T-helper 2 cell (primary cell): Measurements from ENCODE around the gene P2RY14.

Experiments
- DNase-seq, 5 experiments: peaks; one replicate each; pipeline versions ENCODE4 v3.0.0 to v3.0.0-alpha.2; 2012 to 2022
- total RNA-seq, 2 donors: gene quantifications; one replicate each; lab custom pipeline; 2026; lab: John Stamatoyannopoulos, UW

The P2RY14 gene
- 1.0 to 2.2 reads per million in 2 donors for total RNA-seq

DNA sequence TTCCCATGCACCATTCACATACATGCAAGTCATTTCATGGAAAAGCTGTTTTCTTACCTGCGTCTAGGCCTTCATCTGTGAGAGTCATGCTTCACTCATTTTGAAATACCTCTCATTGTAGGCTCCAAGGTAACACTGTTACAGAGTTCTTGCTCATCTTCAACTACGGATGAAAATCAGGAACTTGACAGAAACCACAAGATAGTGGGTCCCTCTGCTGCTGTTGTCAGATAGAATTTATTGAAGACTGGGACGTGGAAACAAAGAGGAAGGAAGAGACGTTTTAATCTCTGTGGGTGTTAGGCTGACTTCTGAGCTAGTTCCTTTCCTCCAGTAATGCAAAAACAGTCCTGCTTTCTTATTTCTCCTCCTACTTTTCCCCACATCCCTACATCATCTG lies at the start of gene P2RY14:
P2RY14 (minus strand) TSS at position 313 of the 400 bp plus-strand sequence. CDS start 64,226 bp downstream, outside the sequence.
- DNase-seq: peak in 2 of 5 experiments; percentile 27 to 61

GRCh38 chr3:151327571-151328198 lies 49.3 kb upstream of the P2RY14 start:
- peak in 1 of 5 experiments; percentile 37 for DNase-seq

GRCh38 chr3:151322511-151322910 lies 44.2 kb upstream of the P2RY14 start:
- no peak for DNase-seq

DNA sequence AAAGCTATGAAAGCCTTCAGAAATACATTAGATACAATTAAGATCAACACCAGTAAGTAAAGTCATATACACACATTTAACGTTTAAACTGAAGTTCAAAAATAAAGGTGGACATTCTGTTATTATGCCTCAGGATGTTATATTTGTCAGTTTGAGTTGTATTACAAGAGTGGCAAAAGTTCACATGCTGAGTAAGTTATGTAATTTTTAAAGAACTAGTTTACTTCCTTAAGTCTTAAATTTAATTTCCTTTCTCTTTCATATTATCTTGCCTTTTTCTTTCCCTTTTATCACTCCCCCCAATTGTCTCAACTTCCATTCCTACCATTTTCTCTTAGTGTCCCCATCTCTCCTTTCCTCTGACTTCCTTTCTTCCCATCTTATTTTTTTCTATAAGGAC lies 43.2 kb upstream of the P2RY14 start:
- DNase-seq: no peak

GRCh38 chr3:151320131-151320530 lies 41.8 kb upstream of the P2RY14 start:
- DNase-seq: no peak

DNA sequence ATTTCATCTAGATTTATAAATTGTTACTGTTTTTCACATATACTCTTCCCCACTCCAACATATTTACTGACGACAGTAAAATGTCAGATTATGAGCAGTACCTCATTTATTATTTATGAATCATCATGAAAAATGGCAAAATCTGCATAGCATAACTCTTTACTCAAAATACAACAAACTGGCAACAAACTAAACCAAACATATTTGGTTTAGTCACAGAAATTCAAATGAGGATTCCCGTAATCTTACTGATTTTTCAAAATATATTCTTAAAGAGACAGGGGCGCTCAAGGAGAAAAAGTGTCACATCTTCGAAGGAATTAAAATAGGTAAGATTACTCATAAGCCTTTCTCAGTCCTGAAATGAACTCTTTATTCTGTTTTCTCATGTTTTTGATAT lies 41.3 kb upstream of the P2RY14 start:
- DNase-seq: no peak

- no peak for DNase-seq
Measured at GRCh38 chr3:151318991-151319390, 40.6 kb upstream of the P2RY14 start.

- no peak for DNase-seq
Measured at GRCh38 chr3:151318313-151318712, 40.0 kb upstream of the P2RY14 start.

GRCh38 chr3:151316267-151316991 lies 38.1 kb upstream of the P2RY14 start, which contains the start of gene GPR87:
GPR87 (minus strand) TSS chr3:151316820; CDS start chr3:151300100, 16,720 bp downstream.
- peak in 1 of 5 experiments; percentile 76 for DNase-seq

DNA sequence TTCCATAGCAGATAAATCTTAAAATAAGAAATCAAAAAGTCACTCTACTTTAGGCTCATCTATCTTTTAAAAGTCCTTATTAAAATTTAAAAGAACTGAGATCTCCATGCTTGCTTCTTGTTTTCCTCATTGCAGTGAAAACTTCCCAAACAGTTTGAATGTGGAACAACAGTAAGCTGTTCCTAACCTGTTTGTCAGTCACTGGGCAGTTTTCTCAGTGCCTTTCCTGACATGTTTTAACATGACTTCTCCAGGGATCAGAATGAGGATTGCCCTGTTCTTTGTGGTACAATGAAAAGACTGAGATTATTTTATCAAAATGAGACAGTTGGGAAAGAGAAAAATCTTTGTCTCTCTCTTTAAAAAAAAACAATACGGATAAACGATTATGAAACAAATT lies 37.5 kb upstream of the P2RY14 start:
- no peak for DNase-seq

- DNase-seq: no peak
Measured at GRCh38 chr3:151315136-151315535, 36.8 kb upstream of the P2RY14 start.

DNA sequence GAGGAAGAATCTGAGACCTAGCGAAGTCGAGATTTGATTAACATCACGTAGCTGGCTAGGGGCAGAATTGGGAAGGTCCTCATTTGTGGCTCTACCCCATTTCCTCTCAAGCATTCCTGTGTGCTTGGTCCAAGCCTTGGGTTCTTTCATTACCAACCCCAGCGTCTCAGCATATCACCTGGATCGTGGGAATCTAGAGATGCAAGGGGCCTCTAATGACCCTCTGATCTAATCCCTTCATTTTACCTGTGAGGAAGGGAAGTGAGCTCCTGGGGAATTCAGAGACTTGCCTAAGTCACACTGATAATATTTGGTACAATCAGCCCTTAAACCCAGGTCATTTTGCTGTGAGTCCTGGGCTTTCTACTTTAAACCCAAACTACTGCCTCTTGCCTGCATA lies 36.3 kb upstream of the P2RY14 start:
- DNase-seq: no peak

DNA sequence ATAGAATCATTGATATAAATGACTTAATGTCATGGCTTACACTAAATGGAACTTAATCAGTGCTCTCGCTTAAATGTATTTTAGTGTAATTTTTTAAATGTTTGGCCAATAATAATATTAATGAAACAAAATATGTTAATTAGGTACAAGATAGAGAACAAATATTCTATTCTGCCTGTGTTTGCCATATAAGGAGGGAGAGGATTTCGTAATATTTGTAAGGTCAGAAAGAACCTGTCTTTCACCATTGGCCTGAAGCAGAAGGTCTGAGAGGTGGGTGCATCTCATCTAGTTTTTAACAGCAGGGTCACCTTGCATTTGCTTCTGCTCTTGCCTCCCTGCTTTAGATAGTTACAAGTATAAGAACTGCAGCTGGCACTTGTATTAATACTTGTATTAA lies 35.8 kb upstream of the P2RY14 start:
- no peak for DNase-seq

DNA sequence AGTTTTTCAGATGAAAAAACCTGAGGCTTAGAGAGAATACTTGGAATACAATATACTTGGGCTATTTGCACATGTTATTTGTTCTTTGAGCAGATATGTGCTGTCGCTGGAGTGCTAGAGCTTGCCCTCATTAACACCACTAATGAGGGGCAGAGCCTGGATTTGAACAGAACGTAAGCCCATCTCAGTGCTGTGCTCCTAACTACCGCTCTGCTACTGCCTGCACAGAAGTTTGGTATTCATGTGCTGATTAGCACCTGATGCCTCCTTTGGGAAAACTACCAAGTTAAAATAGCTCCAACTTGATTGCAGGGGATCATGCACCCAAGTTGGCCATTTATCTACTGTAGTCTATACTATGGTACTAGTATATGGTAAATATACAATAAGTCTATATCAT lies 34.6 kb upstream of the P2RY14 start:
- no peak for DNase-seq

DNA sequence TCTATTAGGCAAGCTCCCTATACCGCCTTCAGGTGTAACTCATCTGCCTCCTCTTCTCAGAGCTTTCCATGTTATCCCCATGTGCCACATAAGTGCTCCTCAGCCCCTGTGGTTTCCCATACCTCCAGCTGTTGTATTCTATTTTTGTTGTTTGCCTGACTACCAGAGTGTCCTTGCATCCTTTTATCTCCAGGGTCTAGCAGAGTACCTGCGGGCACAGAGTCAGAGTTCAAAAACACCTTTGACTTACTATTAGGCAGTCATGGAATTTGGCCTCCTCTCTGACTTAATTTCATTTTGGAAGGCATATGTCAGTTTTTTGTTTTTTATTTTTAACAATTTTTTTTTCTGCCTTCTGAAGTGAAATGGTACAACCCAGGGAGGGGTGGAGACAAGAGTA lies 31.2 kb upstream of the P2RY14 start:
- DNase-seq: no peak

GRCh38 chr3:151307583-151308488 lies 29.5 kb upstream of the P2RY14 start:
- peak in 1 of 5 experiments; percentile 61 for DNase-seq

GRCh38 chr3:151307131-151307530 lies 28.8 kb upstream of the P2RY14 start:
- DNase-seq: no peak

DNA sequence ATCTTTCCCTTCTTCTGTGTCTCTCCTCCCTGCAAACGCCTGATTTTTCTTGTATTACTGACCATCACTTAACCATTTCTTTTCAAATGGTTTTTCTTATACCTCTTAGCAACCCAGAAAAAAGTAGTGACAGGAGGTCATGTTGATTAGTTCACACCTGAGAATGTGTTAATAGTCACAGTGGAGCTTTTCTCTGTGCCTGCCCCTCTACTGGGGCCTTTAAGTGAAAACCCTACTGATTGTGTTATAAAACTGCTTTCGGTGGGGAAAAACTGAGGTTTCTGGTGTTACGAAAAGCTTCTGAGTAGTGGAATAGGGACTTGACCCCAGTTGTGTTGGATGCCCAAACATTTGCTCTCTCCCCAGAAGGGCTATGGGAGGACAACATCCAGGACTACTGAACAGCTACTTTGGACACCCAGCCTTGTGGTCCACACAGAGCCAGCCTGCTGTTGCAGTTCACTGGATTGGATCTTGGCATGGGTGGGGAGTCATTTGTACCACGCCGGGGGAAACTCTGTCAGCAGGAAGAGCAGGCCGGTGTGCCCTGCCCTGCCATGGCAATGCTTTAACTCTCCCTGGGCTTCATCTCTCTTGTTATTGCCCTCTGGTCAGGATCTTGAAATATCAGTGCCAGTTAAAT lies 27.9 kb upstream of the P2RY14 start:
- DNase-seq: no peak

DNA sequence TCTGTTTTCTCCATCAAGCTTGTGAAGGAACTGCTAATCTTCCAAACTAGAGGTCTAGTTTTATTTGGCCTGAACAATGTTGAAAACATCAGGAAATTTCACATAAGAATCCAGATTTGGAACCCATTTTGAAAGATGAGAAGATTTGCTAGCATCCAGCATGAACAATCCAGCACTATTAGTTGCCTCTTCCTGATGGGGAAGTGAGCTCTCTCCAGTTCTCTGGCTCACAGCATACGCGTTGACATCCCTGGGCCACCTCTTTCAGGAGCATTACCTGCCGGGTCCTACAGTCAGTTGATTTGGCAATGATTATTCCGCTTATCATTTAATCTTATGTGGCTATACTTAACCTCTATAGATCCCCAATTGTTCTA lies 27.4 kb upstream of the P2RY14 start:
- DNase-seq: no peak

DNA sequence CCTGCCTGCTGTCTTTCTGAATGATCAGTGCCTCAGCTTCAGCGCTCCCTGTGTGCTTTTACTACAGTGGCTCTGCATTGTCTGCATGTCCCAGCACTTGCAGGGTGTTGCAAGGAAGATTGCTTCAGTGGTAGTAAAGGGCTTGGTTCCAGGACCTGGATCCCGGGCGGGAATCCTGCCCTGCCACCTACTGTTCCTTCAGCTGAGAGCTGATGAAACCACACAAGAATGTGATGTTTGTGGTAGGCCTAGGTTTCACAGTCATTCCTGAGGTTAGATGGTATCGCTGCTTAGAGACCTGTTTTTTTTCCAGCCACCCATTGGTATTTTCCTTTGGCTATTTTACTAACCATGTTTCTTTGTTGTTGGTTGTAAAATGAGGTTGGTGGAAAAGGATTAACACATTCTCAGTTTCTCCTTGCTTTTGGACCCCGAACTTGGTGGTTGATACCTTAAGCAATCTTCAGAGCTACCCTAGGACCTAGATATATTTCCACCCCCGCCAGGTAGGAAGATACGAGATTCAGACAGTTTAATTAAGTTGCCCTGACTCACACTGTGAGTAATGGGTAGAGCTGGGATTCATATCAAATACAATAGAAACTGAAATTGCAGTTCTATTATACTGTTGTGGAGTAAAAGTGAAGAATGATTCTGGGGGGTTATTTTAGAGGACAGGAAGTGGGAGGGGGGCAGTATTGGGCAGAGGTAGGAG lies 26.9 kb upstream of the P2RY14 start:
- peak in 3 of 5 experiments; percentile 9 to 63 (median 23) for DNase-seq

GRCh38 chr3:151303751-151304150 lies 25.4 kb upstream of the P2RY14 start:
- DNase-seq: no peak

GRCh38 chr3:151301787-151302186 lies 23.4 kb upstream of the P2RY14 start:
- peak in 1 of 5 experiments; percentile 36 for DNase-seq
